H9 (cell line): Measurements from ENCODE around the gene MEFV. TPM values are rescaled to one million over a fixed set of nuclear protein-coding genes. Genes with fewer than 3 reads are reported as not detected.

Source experiments
- DNase-seq: peaks from one replicate; pipeline ENCODE4 v3.0.0-alpha.2; 2017
- H2AFZ ChIP-seq: one replicate; pipeline ENCODE4 v1.6.1; 2013; ENCODE audit warnings: mild to moderate bottlenecking, low read length, control low read depth, moderate library complexity
- H2AK5ac ChIP-seq: 2 replicates; pipeline ENCODE4 v1.6.1; 2013; ENCODE audit warnings: low read length, control low read depth, mixed read lengths; ENCODE audit not compliant: insufficient read length
- H2BK120ac ChIP-seq: one replicate; pipeline ENCODE4 v1.6.1; 2013; ENCODE audit warnings: low read depth, mild to moderate bottlenecking, low read length, control low read depth, inconsistent platforms; ENCODE audit not compliant: poor library complexity, severe bottlenecking
- H2BK12ac ChIP-seq: 2 replicates; pipeline ENCODE4 v1.6.1; 2013; ENCODE audit warnings: low read length, control low read depth, mixed read lengths, low read depth; ENCODE audit not compliant: insufficient read length
- H2BK15ac ChIP-seq: 2 replicates; pipeline ENCODE4 v1.6.1; 2013; ENCODE audit warnings: low read depth, low read length, control low read depth
- H2BK20ac ChIP-seq: one replicate; pipeline ENCODE4 v1.6.1; 2013; ENCODE audit warnings: low read depth, mild to moderate bottlenecking, low read length, control low read depth, inconsistent platforms; ENCODE audit not compliant: poor library complexity, severe bottlenecking
- H2BK5ac ChIP-seq: 2 replicates; pipeline ENCODE4 v1.6.1; 2013; ENCODE audit warnings: low read length, control low read depth, mixed read lengths; ENCODE audit not compliant: insufficient read length
- H3K14ac ChIP-seq: 2 replicates; pipeline ENCODE4 v1.6.1; 2013; ENCODE audit warnings: low read length, control low read depth; ENCODE audit not compliant: insufficient read depth
- H3K18ac ChIP-seq: 2 replicates; pipeline ENCODE4 v1.6.1; 2013; ENCODE audit warnings: low read depth, mild to moderate bottlenecking, mixed read lengths, low read length, control low read depth; ENCODE audit not compliant: insufficient read length
- H3K23ac ChIP-seq: 2 replicates; pipeline ENCODE4 v1.6.1; 2013; ENCODE audit warnings: low read length, control low read depth, mixed read lengths, low read depth; ENCODE audit not compliant: insufficient read length
- H3K23me2 ChIP-seq: 2 replicates; pipeline ENCODE4 v1.6.1; 2013; ENCODE audit warnings: low read depth, mild to moderate bottlenecking, mixed read lengths, low read length, control low read depth; ENCODE audit not compliant: insufficient read length, poor library complexity, severe bottlenecking
- H3K27ac ChIP-seq: 2 replicates; pipeline ENCODE4 v1.5.1; 2013; ENCODE audit warnings: low read length, control low read depth, mixed read lengths, low read depth; ENCODE audit not compliant: insufficient read length
- H3K27me3 ChIP-seq: 2 replicates; pipeline ENCODE4 v1.6.1; 2013; ENCODE audit warnings: low read length, control low read depth, inconsistent platforms; ENCODE audit not compliant: insufficient read depth
- H3K4ac ChIP-seq: 2 replicates; pipeline ENCODE4 v1.6.1; 2013; ENCODE audit warnings: low read depth, mild to moderate bottlenecking, control low read depth, inconsistent platforms, low read length, moderate library complexity
- H3K4me1 ChIP-seq: 2 replicates; pipeline ENCODE4 v1.6.1; 2013; ENCODE audit warnings: low read length, control low read depth, inconsistent platforms; ENCODE audit not compliant: insufficient read depth
- H3K4me2 ChIP-seq: 2 replicates; pipeline ENCODE4 v1.6.1; 2013; ENCODE audit warnings: low read length, control low read depth, mixed read lengths; ENCODE audit not compliant: insufficient read length, insufficient read depth
- H3K56ac ChIP-seq: 2 replicates; pipeline ENCODE4 v1.6.1; 2013; ENCODE audit warnings: low read depth, mild to moderate bottlenecking, mixed read lengths, low read length, control low read depth; ENCODE audit not compliant: insufficient read length
- H3K79me1 ChIP-seq: 2 replicates; pipeline ENCODE4 v1.6.1; 2013; ENCODE audit warnings: low read depth, mild to moderate bottlenecking, moderate library complexity, low read length, control low read depth, inconsistent platforms; ENCODE audit not compliant: insufficient read depth, poor library complexity, severe bottlenecking
- H3K79me2 ChIP-seq: 2 replicates; pipeline ENCODE4 v1.6.1; 2013; ENCODE audit warnings: low read length, control low read depth, inconsistent platforms; ENCODE audit not compliant: insufficient read depth
- H3K9ac ChIP-seq: 2 replicates; pipeline ENCODE4 v1.6.1; 2013; ENCODE audit warnings: low read length, control low read depth, mixed read lengths; ENCODE audit not compliant: insufficient read length; ENCODE audit errors: extremely low read depth
- H3K9me3 ChIP-seq: one replicate; pipeline ENCODE4 v1.6.1; 2013; ENCODE audit warnings: low read depth, low read length, inconsistent platforms; ENCODE audit not compliant: control insufficient read depth
- H3T11ph ChIP-seq: one replicate; pipeline ENCODE4 v1.6.1; 2013; ENCODE audit warnings: mild to moderate bottlenecking, low read length, control low read depth, inconsistent platforms
- H4K20me1 ChIP-seq: one replicate; pipeline ENCODE4 v1.6.1; 2013; ENCODE audit not compliant: control insufficient read depth, insufficient read length, insufficient read depth
- H4K5ac ChIP-seq: 2 replicates; pipeline ENCODE4 v1.6.1; 2013; ENCODE audit warnings: low read depth, mild to moderate bottlenecking, mixed read lengths, low read length, control low read depth; ENCODE audit not compliant: insufficient read length
- H4K8ac ChIP-seq: replicated peaks from 2 replicates; pipeline ENCODE4 v1.6.1; 2013; ENCODE audit warnings: low read length, control low read depth, mixed read lengths, low read depth; ENCODE audit not compliant: insufficient read length
- H4K91ac ChIP-seq: 2 replicates; pipeline ENCODE4 v1.6.1; 2013; ENCODE audit warnings: low read depth, mild to moderate bottlenecking, moderate library complexity, mixed read lengths, low read length, control low read depth; ENCODE audit not compliant: insufficient read length
- H3K27ac Mint-ChIP-seq, 3 experiments: 2 replicates in 2 of 3; 3 replicates in 1 of 3; pipeline ENCODE4 v1.8.0; 2020 to 2021; ENCODE audit warnings: mixed read lengths in 3 of 3, mild to moderate bottlenecking in 1 of 3, moderate library complexity in 1 of 3
- H3K27me3 Mint-ChIP-seq: 2 replicates; pipeline ENCODE4 v1.8.0; 2021; ENCODE audit warnings: low read depth, mild to moderate bottlenecking, moderate library complexity, mixed read lengths
- H3K36me3 Mint-ChIP-seq, 3 experiments: 2 replicates in 2 of 3; 3 replicates in 1 of 3; pipeline ENCODE4 v1.8.0; 2020 to 2021; ENCODE audit warnings: low read depth in 3 of 3, mixed read lengths in 3 of 3; ENCODE audit not compliant: insufficient read depth in 1 of 3
- H3K4me1 Mint-ChIP-seq, 2 experiments: 2 replicates each; pipeline ENCODE4 v1.8.0; 2020; ENCODE audit warnings: mixed read lengths in 2 of 2
- H3K4me3 Mint-ChIP-seq, 2 experiments: 2 replicates in 1 of 2; 3 replicates in 1 of 2; pipeline ENCODE4 v1.8.0; 2020 to 2021; ENCODE audit warnings: mild to moderate bottlenecking in 2 of 2, mixed read lengths in 2 of 2, moderate library complexity in 1 of 2
- H3K9me3 Mint-ChIP-seq, 2 experiments: 2 replicates in 1 of 2; 3 replicates in 1 of 2; pipeline ENCODE4 v1.8.0; 2020; ENCODE audit warnings: mild to moderate bottlenecking in 2 of 2, mixed read lengths in 2 of 2, moderate library complexity in 1 of 2
- CTCF ChIP-seq: fragments of 200-600 bp; sonication (generic); conservative IDR thresholded peaks from 3 replicates; pipeline ENCODE4 v1.8.0; 2021; ENCODE audit warnings: antibody characterized with exemption, mild to moderate bottlenecking
- WGBS: extraction: QIAGEN DNeasy Blood & Tissue Kit; methylation state at CpG from one replicate; pipeline ENCODE4 v1.1.7; 2013; ENCODE audit warnings: missing lambda C conversion rate, low lambda C conversion rate, mixed read lengths; ENCODE audit not compliant: insufficient read length; ENCODE audit errors: extremely low coverage; 5-methylcytosine and 5-hydroxymethylcytosine counted together
- total RNA-seq: library from RNA; stranded (reverse); gene quantifications from 2 replicates; pipeline ENCODE4 v1.2.1, GENCODE V29; 2021

The MEFV gene
- total RNA-seq, 1 experiment from 2014 or later = not detected

GRCh38 chr16:3281222-3281820 lies 24.9 kb upstream of the MEFV start:
- Mint-ChIP-seq H3K9me3 (peaks cover 8 to 21% of the 10 kb centered on the region in 2 experiments), H3K27ac (no peak overlapping the region), H3K4me1 (peaks cover 18 to 24% of the 10 kb centered on the region in 2 experiments), H3K4me3 (peak overlapping the region; percentile 96 to 98), H3K36me3 (peaks cover 22 to 26% (median 25%) of the 10 kb centered on the region in 3 experiments), H3K27me3 (peaks cover 20% of the 10 kb centered on the region)
- H4K8ac ChIP-seq = no peak overlapping the region
- H3K27me3 ChIP-seq = no peaks in the 10 kb centered on the region
- H2BK5ac ChIP-seq = no peak overlapping the region
- no peak overlapping the region for H2BK120ac ChIP-seq
- H2BK15ac ChIP-seq = no peak overlapping the region
- no peak overlapping the region for H2BK20ac ChIP-seq
- no peaks in the 10 kb centered on the region for H3K4me1 ChIP-seq
- no peak overlapping the region for H2AFZ ChIP-seq
- peaks cover 25% of the 10 kb centered on the region for H3K79me2 ChIP-seq
- TF ChIP-seq CTCF = no peak
- no CpG with 5 or more reads among the region's 6 CpGs for WGBS
- no peak overlapping the region for H3T11ph ChIP-seq
- H3K14ac ChIP-seq = no peak overlapping the region
- no peak overlapping the region for H3K27ac ChIP-seq
- no peak overlapping the region for H3K9ac ChIP-seq
- H3K4ac ChIP-seq = no peak overlapping the region
- H3K4me2 ChIP-seq = no peak overlapping the region
- no peak overlapping the region for H4K91ac ChIP-seq
- no peak overlapping the region for H2AK5ac ChIP-seq
- H2BK12ac ChIP-seq = no peak overlapping the region
- no peak overlapping the region for H3K18ac ChIP-seq
- DNase-seq = no peak
- H3K23ac ChIP-seq = no peak overlapping the region
- H3K23me2 ChIP-seq = peaks cover 11% of the 10 kb centered on the region
- H4K20me1 ChIP-seq = peaks cover 5% of the 10 kb centered on the region
- H3K9me3 ChIP-seq = peaks cover 3% of the 10 kb centered on the region
- no peak overlapping the region for H3K56ac ChIP-seq
- no peak overlapping the region for H4K5ac ChIP-seq
- H3K79me1 ChIP-seq = peaks cover 12% of the 10 kb centered on the region
